ENCODE data around the gene DHRS1. TPM values are rescaled to one million over a fixed set of nuclear protein-coding genes. Genes with fewer than 3 reads are reported as not detected.

DHRS1 gene
- polyA plus RNA-seq, 2 of the 4 experiments (the other 2 are of a cell fraction): 15.1 to 17.4 TPM

- DNase-seq (ENCODE audit: low read depth in 1 of 2, low spot score in 1 of 2) (no peak), FAIRE-seq (no peak), ATAC-seq (no peak)
- TF ChIP-seq EHMT2 (IDR thresholded peaks at IDR 0.05; ENCODE audit: low read depth) (no peak), CEBPB (IDR thresholded peaks at IDR 0.05) (no peak), HOXB5 (CRISPR knock-in tag; IDR thresholded peaks at IDR 0.05) (no peak), ZFP36 (IDR thresholded peaks at IDR 0.05; ENCODE audit: borderline replicate concordance, partially characterized antibody) (no peak), JUN (IDR thresholded peaks at IDR 0.05) (no peak), FOSB (CRISPR knock-in tag; IDR thresholded peaks at IDR 0.05) (no peak), PBX3 (IDR thresholded peaks at IDR 0.05) (no peak)
- TF ChIP-seq, protein P1, sequence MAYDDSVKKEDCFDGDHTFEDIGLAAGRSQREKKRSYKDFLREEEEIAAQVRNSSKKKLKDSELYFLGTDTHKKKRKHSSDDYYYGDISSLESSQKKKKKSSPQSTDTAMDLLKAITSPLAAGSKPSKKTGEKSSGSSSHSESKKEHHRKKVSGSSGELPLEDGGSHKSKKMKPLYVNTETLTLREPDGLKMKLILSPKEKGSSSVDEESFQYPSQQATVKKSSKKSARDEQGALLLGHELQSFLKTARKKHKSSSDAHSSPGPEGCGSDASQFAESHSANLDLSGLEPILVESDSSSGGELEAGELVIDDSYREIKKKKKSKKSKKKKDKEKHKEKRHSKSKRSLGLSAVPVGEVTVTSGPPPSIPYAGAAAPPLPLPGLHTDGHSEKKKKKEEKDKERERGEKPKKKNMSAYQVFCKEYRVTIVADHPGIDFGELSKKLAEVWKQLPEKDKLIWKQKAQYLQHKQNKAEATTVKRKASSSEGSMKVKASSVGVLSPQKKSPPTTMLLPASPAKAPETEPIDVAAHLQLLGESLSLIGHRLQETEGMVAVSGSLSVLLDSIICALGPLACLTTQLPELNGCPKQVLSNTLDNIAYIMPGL (CRISPR knock-in tag; IDR thresholded peaks at IDR 0.05; ENCODE audit: borderline replicate concordance): no peak
- CTCF ChIA-PET: interaction anchor here (6.5 to 46.6 kb wide), 6 partner anchors 10 to 120 kb away, joined by 76 to 1142 read pairs (median 302); partner anchors contain the start of genes ADCY4, CBLN3, DHRS1 and KHNYN
- WGBS (ENCODE audit: missing lambda C conversion rate): 78% methylated on average over 5 of the region's 5 CpGs
- H3K4me3 ChIP-seq: no peak overlapping the region
- H3K4me1 ChIP-seq: peaks cover 16% of the 10 kb centered on the region
- no peak overlapping the region for H3K4me2 ChIP-seq
- POLR2A ChIA-PET: no interaction called here
- no peaks in the 10 kb centered on the region for H3K9me3 ChIP-seq
- no peak overlapping the region for H3K27ac ChIP-seq
Observed at GRCh38 chr14:24310265-24310645, 10.7 kb upstream of the DHRS1 start.

DNA sequence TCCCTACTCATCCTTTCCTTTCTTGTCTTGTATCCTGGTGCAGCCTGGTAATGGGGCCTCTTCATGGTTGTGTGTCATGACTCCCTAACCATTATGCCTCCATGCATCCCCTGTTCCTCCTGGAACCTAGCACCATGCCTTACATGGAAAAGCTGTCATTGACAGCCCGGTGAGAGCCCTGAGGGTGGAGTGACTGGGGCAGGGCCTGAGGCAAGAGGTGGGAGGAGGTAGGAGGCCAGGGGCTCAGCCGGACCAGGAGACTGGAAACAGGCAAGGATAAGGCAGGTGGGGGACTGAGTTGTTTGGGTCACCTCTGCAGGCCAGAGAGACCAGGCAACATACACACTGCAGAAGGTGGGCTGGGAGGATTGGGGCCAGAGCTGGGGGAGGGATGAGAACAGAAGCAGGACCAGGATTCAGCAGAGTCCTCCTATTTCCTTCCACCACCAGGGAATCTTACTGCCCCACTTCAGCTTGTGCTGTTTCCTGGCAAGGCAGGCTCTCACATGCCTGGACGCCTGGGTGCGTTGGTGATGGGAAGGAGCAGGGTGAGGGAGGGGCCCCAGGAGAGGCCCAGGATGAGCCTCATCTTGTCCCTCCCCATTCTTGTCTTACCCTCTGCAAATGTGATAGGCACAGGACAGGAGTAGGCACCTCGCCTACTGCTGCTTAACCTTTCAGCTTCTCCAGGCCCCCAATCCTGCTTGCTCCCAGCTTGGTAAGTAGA is 10.1 kb upstream of the DHRS1 start, which contains the start of gene LTB4R2:
Gene LTB4R2 (plus strand): TSS at position 603 of the 727 bp plus-strand sequence. CDS start 525 bp downstream, outside the sequence.
- TF ChIP-seq, protein P1 (CRISPR knock-in tag; IDR thresholded peaks at IDR 0.05; ENCODE audit: borderline replicate concordance): no peak
- TF ChIP-seq ZSCAN20 (CRISPR knock-in tag; IDR thresholded peaks at IDR 0.05) (no peak), RNF2 (IDR thresholded peaks at IDR 0.05; ENCODE audit: borderline replicate concordance, low read depth) (no peak), CBX8 (IDR thresholded peaks at IDR 0.05) (no peak), GATA3 (IDR thresholded peaks at IDR 0.05; ENCODE audit: borderline replicate concordance) (no peak), POLR2A (IDR thresholded peaks at IDR 0.05; ENCODE audit: low read length) (no peak), MAZ (IDR thresholded peaks at IDR 0.05; ENCODE audit: borderline replicate concordance, low read depth, low read length) (no peak), ESRRA (IDR thresholded peaks at IDR 0.05; ENCODE audit: borderline replicate concordance, low read length) (no peak), HEYL (CRISPR knock-in tag; IDR thresholded peaks at IDR 0.05) (no peak), NPAS2 (CRISPR knock-in tag; IDR thresholded peaks at IDR 0.05; ENCODE audit: borderline replicate concordance) (no peak), ZC3H11A (IDR thresholded peaks at IDR 0.05) (no peak), SMC3 (IDR thresholded peaks at IDR 0.05) (no peak), HDAC2 (IDR thresholded peaks at IDR 0.05) (no peak)
- TF ChIP-seq, protein P2, sequence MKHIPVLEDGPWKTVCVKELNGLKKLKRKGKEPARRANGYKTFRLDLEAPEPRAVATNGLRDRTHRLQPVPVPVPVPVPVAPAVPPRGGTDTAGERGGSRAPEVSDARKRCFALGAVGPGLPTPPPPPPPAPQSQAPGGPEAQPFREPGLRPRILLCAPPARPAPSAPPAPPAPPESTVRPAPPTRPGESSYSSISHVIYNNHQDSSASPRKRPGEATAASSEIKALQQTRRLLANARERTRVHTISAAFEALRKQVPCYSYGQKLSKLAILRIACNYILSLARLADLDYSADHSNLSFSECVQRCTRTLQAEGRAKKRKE (CRISPR knock-in tag; IDR thresholded peaks at IDR 0.05; ENCODE audit: low read depth): no peak
- TF ChIP-seq, protein P3, sequence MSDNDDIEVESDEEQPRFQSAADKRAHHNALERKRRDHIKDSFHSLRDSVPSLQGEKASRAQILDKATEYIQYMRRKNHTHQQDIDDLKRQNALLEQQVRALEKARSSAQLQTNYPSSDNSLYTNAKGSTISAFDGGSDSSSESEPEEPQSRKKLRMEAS (IDR thresholded peaks at IDR 0.05): no peak
- no peak within 1 kb of the TSS for H3K4me3 ChIP-seq
- ChIA-PET POLR2A (no interaction called here), CTCF (interaction anchor here (1.3 to 46.6 kb wide), 8 partner anchors 11 to 120 kb away, joined by 3 to 1142 read pairs (median 130); partner anchors contain the start of genes ADCY4, CBLN3, DHRS1 and KHNYN)
- DNase-seq (ENCODE audit: low read depth in 1 of 2, low spot score in 1 of 2) (no peak), ATAC-seq (no peak), FAIRE-seq (no peak)
- no peak within 1 kb of the TSS for H3K27ac ChIP-seq
- no peak within 1 kb of the TSS for H3K4me2 ChIP-seq
- WGBS (ENCODE audit: missing lambda C conversion rate): 90% methylated on average over 5 of the region's 5 CpGs
- H3K4me1 ChIP-seq: peaks cover 16% of the 10 kb centered on the region
- no peaks in the 10 kb centered on the region for H3K9me3 ChIP-seq

All from A549 (cell line).